Upper lobe of left lung (tissue), 6 donors: ENCODE data around the gene TOGARAM2. TPM values are rescaled to one million over a fixed set of nuclear protein-coding genes. Genes with fewer than 3 reads are reported as not detected.

Experiments
- ATAC-seq, 2 donors: fragments of 200-7000 bp; cut with Tn5 transposase; one replicate each; pipeline ENCODE4 v1.9.1; 2022; ENCODE audit warnings: mild to moderate bottlenecking in 2 of 2, moderate library complexity in 2 of 2; ENCODE audit not compliant: low FRiP score in 2 of 2
- DNase-seq, 2 donors: peaks; one replicate each; pipeline ENCODE4 v3.0.0-alpha.2; 2019 to 2020
- H3K27ac ChIP-seq, 4 donors: fragments of 200-600 bp; sonication (generic); one replicate each; pipeline ENCODE4 v1.5.1; 2016 to 2019
- H3K27me3 ChIP-seq, 4 donors: fragments of 200-600 bp; sonication (generic); one replicate each; pipeline ENCODE4 v1.5.1; 2017 to 2019
- H3K36me3 ChIP-seq, 4 donors: fragments of 200-600 bp; sonication (generic); one replicate each; pipeline ENCODE4 v1.5.1; 2016 to 2019
- H3K4me1 ChIP-seq, 4 donors: fragments of 200-600 bp; sonication (generic); one replicate each; pipeline ENCODE4 v1.5.1; 2018 to 2019
- H3K4me3 ChIP-seq, 4 donors: fragments of 200-600 bp; sonication (generic); one replicate each; pipeline ENCODE4 v1.5.1; 2017 to 2019; ENCODE audit warnings: mild to moderate bottlenecking in 2 of 4, moderate library complexity in 1 of 4
- H3K9me3 ChIP-seq, 4 donors: fragments of 200-600 bp; sonication (generic); one replicate each; pipeline ENCODE4 v1.5.1; 2018 to 2019
- CTCF ChIP-seq, 6 experiments: fragments of 450-650 bp in 4 of 6; fragments of 200-600 bp in 2 of 6; sonication (generic) in 2 of 6; IDR thresholded peaks; one replicate each; pipeline ENCODE4 v1.5.1; 2016 to 2019; ENCODE audit warnings: antibody characterized with exemption in 6 of 6
- EP300 ChIP-seq, 4 donors: sonication (generic); formaldehyde crosslinking; IDR thresholded peaks; one replicate each; pipeline ENCODE4 v1.5.1; 2017; ENCODE audit warnings: antibody characterized with exemption in 4 of 4, control low read depth in 2 of 4
- POLR2A ChIP-seq, 4 donors: fragments of 450-650 bp; IDR thresholded peaks; one replicate each; pipeline ENCODE4 v1.5.1; 2016 to 2017; ENCODE audit warnings: antibody characterized with exemption in 4 of 4, mild to moderate bottlenecking in 2 of 4
- POLR2AphosphoS5 ChIP-seq, 2 donors: sonication (generic); formaldehyde crosslinking; IDR thresholded peaks; one replicate each; pipeline ENCODE4 v1.5.1; 2017; ENCODE audit warnings: antibody characterized with exemption in 2 of 2
- WGBS, 2 donors: methylation state at CpG; one replicate each; pipeline ENCODE4 v1.1.5; 2017 to 2018; 5-methylcytosine and 5-hydroxymethylcytosine counted together
- total RNA-seq, 6 donors: library from RNA; depleted of rRNA in 4 of 6; stranded (reverse); fragments of >200 nt in 4 of 6; gene quantifications; one replicate each; pipeline versions ENCODE4 v1.1.0 to v1.2.1, GENCODE V29; 2016 to 2021
- donor health status: DM: no; HTN: no; CAD: no; lungs with moderate emphysema.
- donor health status: DM: no; HTN: yes; CAD: no; lungs with severe emphysema.

The TOGARAM2 gene
- total RNA-seq, 6 donors from 2014 or later: 0.37 to 24.5 (median 10.9) TPM

- TF ChIP-seq POLR2AphosphoS5 (IDR thresholded peaks at IDR 0.05) (no peak), POLR2A (IDR thresholded peaks at IDR 0.05) (no peak), EP300 (IDR thresholded peaks at IDR 0.05) (no peak), CTCF (IDR thresholded peaks at IDR 0.05) (no peak)
- 85 to 89% methylated on average over 1 to 4 of the region's 4 CpGs for WGBS, 2 donors
- no peaks in the 10 kb centered on the region for H3K27me3 ChIP-seq
- no peaks in the 10 kb centered on the region for H3K36me3 ChIP-seq
- no peak for ATAC-seq
- no peak for DNase-seq
- no peaks in the 10 kb centered on the region for H3K9me3 ChIP-seq
- H3K4me1 ChIP-seq: no peaks in the 10 kb centered on the region
- H3K4me3 ChIP-seq: no peak overlapping the region
- no peak overlapping the region for H3K27ac ChIP-seq
Observed at GRCh38 chr2:29044459-29044858, 63.4 kb downstream of the TOGARAM2 start.

- Histone ChIP-seq H3K36me3 (no peaks in the 10 kb centered on the region), H3K4me3 (no peak overlapping the region), H3K27ac (no peak overlapping the region), H3K27me3 (no peaks in the 10 kb centered on the region), H3K4me1 (no peaks in the 10 kb centered on the region), H3K9me3 (no peaks in the 10 kb centered on the region)
- 88 to 94% methylated on average over 2 of the region's 2 CpGs for WGBS, 2 donors
- TF ChIP-seq EP300 (IDR thresholded peaks at IDR 0.05) (no peak), POLR2A (IDR thresholded peaks at IDR 0.05) (no peak), POLR2AphosphoS5 (IDR thresholded peaks at IDR 0.05) (no peak), CTCF (IDR thresholded peaks at IDR 0.05) (no peak)
- DNase-seq (no peak), ATAC-seq (no peak)
Observed at GRCh38 chr2:29046321-29046720, 65.2 kb downstream of the TOGARAM2 start.

GRCh38 chr2:29047083-29047845, 66.2 kb downstream of the TOGARAM2 start:
- H3K9me3 ChIP-seq: no peaks in the 10 kb centered on the region
- WGBS, 2 donors: 89 to 92% methylated on average over 8 to 9 of the region's 9 CpGs
- TF ChIP-seq CTCF (IDR thresholded peaks at IDR 0.05): no peak
- TF ChIP-seq POLR2A (IDR thresholded peaks at IDR 0.05): no peak
- no peak for TF ChIP-seq POLR2AphosphoS5 (IDR thresholded peaks at IDR 0.05)
- no peak for TF ChIP-seq EP300 (IDR thresholded peaks at IDR 0.05)

GRCh38 chr2:29050591-29050990, 69.5 kb downstream of the TOGARAM2 start:
- no peak overlapping the region for H3K27ac ChIP-seq
- TF ChIP-seq EP300 (IDR thresholded peaks at IDR 0.05): no peak
- no peak for TF ChIP-seq CTCF (IDR thresholded peaks at IDR 0.05)
- no peak for TF ChIP-seq POLR2A (IDR thresholded peaks at IDR 0.05)
- TF ChIP-seq POLR2AphosphoS5 (IDR thresholded peaks at IDR 0.05): no peak
- ATAC-seq (no peak), DNase-seq (no peak)
- WGBS, 2 donors: 77 to 92% methylated on average over 3 to 8 of the region's 8 CpGs
- H3K4me3 ChIP-seq: no peak overlapping the region
- H3K9me3 ChIP-seq: no peaks in the 10 kb centered on the region
- no peaks in the 10 kb centered on the region for H3K4me1 ChIP-seq
- no peaks in the 10 kb centered on the region for H3K27me3 ChIP-seq
- no peaks in the 10 kb centered on the region for H3K36me3 ChIP-seq

More at GRCh38 chr2:29047083-29047845, 66.2 kb downstream of the TOGARAM2 start:
- ATAC-seq: no peak
- Histone ChIP-seq H3K27ac (no peak overlapping the region), H3K4me1 (no peaks in the 10 kb centered on the region), H3K27me3 (no peaks in the 10 kb centered on the region), H3K36me3 (no peaks in the 10 kb centered on the region), H3K4me3 (no peak overlapping the region)
- no peak for DNase-seq

GRCh38 chr2:29051730-29052129, 70.6 kb downstream of the TOGARAM2 start:
- H3K27me3 ChIP-seq: no peaks in the 10 kb centered on the region
- 90 to 97% methylated on average over 10 to 12 of the region's 12 CpGs for WGBS, 2 donors
- no peak overlapping the region for H3K27ac ChIP-seq
- H3K4me1 ChIP-seq: no peaks in the 10 kb centered on the region
- TF ChIP-seq CTCF (IDR thresholded peaks at IDR 0.05) (no peak), POLR2AphosphoS5 (IDR thresholded peaks at IDR 0.05) (no peak)
- ATAC-seq (no peak), DNase-seq (no peak)
- no peaks in the 10 kb centered on the region for H3K36me3 ChIP-seq
- H3K4me3 ChIP-seq: no peak overlapping the region
- no peaks in the 10 kb centered on the region for H3K9me3 ChIP-seq
